ENCODE measurements around the gene DDX50. TPM values are rescaled to one million over a fixed set of nuclear protein-coding genes. Genes with fewer than 3 reads are reported as not detected.

Gene DDX50
- total RNA-seq, 1 experiment from 2014 or later: 37.1 TPM

- ATAC-seq (no peak), DNase-seq (ENCODE audit: low spot score) (no peak)
- H3K4me1 Mint-ChIP-seq: peaks cover 9% of the 10 kb centered on the region
- TF ChIP-seq, protein P1, sequence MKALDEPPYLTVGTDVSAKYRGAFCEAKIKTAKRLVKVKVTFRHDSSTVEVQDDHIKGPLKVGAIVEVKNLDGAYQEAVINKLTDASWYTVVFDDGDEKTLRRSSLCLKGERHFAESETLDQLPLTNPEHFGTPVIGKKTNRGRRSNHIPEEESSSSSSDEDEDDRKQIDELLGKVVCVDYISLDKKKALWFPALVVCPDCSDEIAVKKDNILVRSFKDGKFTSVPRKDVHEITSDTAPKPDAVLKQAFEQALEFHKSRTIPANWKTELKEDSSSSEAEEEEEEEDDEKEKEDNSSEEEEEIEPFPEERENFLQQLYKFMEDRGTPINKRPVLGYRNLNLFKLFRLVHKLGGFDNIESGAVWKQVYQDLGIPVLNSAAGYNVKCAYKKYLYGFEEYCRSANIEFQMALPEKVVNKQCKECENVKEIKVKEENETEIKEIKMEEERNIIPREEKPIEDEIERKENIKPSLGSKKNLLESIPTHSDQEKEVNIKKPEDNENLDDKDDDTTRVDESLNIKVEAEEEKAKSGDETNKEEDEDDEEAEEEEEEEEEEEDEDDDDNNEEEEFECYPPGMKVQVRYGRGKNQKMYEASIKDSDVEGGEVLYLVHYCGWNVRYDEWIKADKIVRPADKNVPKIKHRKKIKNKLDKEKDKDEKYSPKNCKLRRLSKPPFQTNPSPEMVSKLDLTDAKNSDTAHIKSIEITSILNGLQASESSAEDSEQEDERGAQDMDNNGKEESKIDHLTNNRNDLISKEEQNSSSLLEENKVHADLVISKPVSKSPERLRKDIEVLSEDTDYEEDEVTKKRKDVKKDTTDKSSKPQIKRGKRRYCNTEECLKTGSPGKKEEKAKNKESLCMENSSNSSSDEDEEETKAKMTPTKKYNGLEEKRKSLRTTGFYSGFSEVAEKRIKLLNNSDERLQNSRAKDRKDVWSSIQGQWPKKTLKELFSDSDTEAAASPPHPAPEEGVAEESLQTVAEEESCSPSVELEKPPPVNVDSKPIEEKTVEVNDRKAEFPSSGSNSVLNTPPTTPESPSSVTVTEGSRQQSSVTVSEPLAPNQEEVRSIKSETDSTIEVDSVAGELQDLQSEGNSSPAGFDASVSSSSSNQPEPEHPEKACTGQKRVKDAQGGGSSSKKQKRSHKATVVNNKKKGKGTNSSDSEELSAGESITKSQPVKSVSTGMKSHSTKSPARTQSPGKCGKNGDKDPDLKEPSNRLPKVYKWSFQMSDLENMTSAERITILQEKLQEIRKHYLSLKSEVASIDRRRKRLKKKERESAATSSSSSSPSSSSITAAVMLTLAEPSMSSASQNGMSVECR (CRISPR knock-in tag; IDR thresholded peaks at IDR 0.05; ENCODE audit: borderline replicate concordance): no peak
- TF ChIP-seq, protein P2, sequence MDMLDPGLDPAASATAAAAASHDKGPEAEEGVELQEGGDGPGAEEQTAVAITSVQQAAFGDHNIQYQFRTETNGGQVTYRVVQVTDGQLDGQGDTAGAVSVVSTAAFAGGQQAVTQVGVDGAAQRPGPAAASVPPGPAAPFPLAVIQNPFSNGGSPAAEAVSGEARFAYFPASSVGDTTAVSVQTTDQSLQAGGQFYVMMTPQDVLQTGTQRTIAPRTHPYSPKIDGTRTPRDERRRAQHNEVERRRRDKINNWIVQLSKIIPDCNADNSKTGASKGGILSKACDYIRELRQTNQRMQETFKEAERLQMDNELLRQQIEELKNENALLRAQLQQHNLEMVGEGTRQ (CRISPR knock-in tag; IDR thresholded peaks at IDR 0.05): no peak
- TF ChIP-seq, protein P3, sequence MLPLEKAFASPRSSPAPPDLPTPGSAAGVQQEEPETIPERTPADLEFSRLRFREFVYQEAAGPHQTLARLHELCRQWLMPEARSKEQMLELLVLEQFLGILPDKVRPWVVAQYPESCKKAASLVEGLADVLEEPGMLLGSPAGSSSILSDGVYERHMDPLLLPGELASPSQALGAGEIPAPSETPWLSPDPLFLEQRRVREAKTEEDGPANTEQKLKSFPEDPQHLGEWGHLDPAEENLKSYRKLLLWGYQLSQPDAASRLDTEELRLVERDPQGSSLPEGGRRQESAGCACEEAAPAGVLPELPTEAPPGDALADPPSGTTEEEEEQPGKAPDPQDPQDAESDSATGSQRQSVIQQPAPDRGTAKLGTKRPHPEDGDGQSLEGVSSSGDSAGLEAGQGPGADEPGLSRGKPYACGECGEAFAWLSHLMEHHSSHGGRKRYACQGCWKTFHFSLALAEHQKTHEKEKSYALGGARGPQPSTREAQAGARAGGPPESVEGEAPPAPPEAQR (CRISPR knock-in tag; IDR thresholded peaks at IDR 0.05): no peak
- no peak for TF ChIP-seq ZNF121 (CRISPR knock-in tag; IDR thresholded peaks at IDR 0.05)
- TF ChIP-seq PRDM15 (CRISPR knock-in tag; IDR thresholded peaks at IDR 0.05): no peak
- TF ChIP-seq ZNF396 (CRISPR knock-in tag; IDR thresholded peaks at IDR 0.05; ENCODE audit: borderline replicate concordance): no peak
- TF ChIP-seq ZNF423 (CRISPR knock-in tag; IDR thresholded peaks at IDR 0.05): no peak
- no peaks in the 10 kb centered on the region for H3K27me3 Mint-ChIP-seq (ENCODE audit: low read depth)
- POLR2A ChIA-PET: no interaction called here
- no peak overlapping the region; the same call in 1 of the 2 replicates for H3K27ac Mint-ChIP-seq
- H3K9me3 Mint-ChIP-seq: no peaks in the 10 kb centered on the region
- H3K4me3 Mint-ChIP-seq: no peak overlapping the region
- CTCF ChIA-PET: no interaction called here
- peaks cover 56% of the 10 kb centered on the region for H3K36me3 Mint-ChIP-seq
These were observed 58.8 kb downstream of the DDX50 start for GRCh38 chr10:68959695-68960527.

DNA sequence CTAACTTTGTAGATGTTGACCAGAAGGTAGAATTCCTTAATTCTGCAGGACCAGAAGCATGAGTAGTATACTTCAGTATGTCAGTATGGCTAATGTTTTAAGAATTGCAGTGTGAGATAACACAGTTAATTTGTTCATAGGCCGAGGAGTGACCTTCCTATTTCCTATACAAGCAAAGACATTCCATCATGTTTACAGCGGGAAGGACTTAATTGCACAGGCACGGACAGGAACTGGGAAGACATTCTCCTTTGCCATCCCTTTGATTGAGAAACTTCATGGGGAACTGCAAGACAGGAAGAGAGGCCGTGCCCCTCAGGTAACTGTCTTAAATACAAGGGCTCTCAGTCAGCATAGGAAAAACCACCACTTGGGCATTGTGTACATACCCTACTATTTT lies 62.0 kb downstream of the DDX50 start:
- DNase-seq (ENCODE audit: low spot score) (no peak), ATAC-seq (no peak)
- H3K9me3 Mint-ChIP-seq: no peaks in the 10 kb centered on the region
- no peaks in the 10 kb centered on the region for H3K4me1 Mint-ChIP-seq
- peaks cover 82% of the 10 kb centered on the region for H3K36me3 Mint-ChIP-seq
- no peak overlapping the region for H3K27ac Mint-ChIP-seq
- CTCF ChIA-PET: interaction anchor here (0.6 kb wide), 1 partner anchor 165 kb away, joined by 6 read pairs; no protein-coding TSS in a partner anchor
- no peak overlapping the region for H3K4me3 Mint-ChIP-seq
- POLR2A ChIA-PET: no interaction called here
- no peaks in the 10 kb centered on the region for H3K27me3 Mint-ChIP-seq (ENCODE audit: low read depth)
- TF ChIP-seq GTF2I (CRISPR knock-in tag; conservative IDR thresholded peaks at IDR 0.05) (no peak), HMGXB4 (CRISPR knock-in tag; IDR thresholded peaks at IDR 0.05) (no peak), HMGA2 (CRISPR knock-in tag; IDR thresholded peaks at IDR 0.05) (no peak), NR3C1 (CRISPR knock-in tag; conservative IDR thresholded peaks at IDR 0.05; ENCODE audit: low read depth) (no peak), JUN (CRISPR knock-in tag; IDR thresholded peaks at IDR 0.05) (no peak), ZNF263 (CRISPR knock-in tag; IDR thresholded peaks at IDR 0.05; ENCODE audit: low read depth) (no peak)
- TF ChIP-seq, protein P3 (CRISPR knock-in tag; IDR thresholded peaks at IDR 0.05): no peak
- TF ChIP-seq, protein P4, sequence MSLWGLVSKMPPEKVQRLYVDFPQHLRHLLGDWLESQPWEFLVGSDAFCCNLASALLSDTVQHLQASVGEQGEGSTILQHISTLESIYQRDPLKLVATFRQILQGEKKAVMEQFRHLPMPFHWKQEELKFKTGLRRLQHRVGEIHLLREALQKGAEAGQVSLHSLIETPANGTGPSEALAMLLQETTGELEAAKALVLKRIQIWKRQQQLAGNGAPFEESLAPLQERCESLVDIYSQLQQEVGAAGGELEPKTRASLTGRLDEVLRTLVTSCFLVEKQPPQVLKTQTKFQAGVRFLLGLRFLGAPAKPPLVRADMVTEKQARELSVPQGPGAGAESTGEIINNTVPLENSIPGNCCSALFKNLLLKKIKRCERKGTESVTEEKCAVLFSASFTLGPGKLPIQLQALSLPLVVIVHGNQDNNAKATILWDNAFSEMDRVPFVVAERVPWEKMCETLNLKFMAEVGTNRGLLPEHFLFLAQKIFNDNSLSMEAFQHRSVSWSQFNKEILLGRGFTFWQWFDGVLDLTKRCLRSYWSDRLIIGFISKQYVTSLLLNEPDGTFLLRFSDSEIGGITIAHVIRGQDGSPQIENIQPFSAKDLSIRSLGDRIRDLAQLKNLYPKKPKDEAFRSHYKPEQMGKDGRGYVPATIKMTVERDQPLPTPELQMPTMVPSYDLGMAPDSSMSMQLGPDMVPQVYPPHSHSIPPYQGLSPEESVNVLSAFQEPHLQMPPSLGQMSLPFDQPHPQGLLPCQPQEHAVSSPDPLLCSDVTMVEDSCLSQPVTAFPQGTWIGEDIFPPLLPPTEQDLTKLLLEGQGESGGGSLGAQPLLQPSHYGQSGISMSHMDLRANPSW (CRISPR knock-in tag; conservative IDR thresholded peaks at IDR 0.05; ENCODE audit: low read depth): no peak

All from WTC11 (cell line).